ENCODE measurements around the gene DNAH6. TPM values are rescaled to one million over a fixed set of nuclear protein-coding genes. Genes with fewer than 3 reads are reported as not detected.

Gene DNAH6
- total RNA-seq, 4 donors from 2014 or later = 0.04 to 0.67 (median 0.27) TPM

- H3K27me3 ChIP-seq = no peaks in the 10 kb centered on the region
- no peak for ATAC-seq
- H3K4me3 ChIP-seq = no peak overlapping the region
- H3K9me3 ChIP-seq = peaks cover 0 to 24% (median 1%) of the 10 kb centered on the region in 3 donors
- TF ChIP-seq POLR2AphosphoS5 (IDR thresholded peaks at IDR 0.05) (no peak), EP300 (IDR thresholded peaks at IDR 0.05) (no peak), POLR2A (IDR thresholded peaks at IDR 0.05) (no peak)
- TF ChIP-seq, protein P1, sequence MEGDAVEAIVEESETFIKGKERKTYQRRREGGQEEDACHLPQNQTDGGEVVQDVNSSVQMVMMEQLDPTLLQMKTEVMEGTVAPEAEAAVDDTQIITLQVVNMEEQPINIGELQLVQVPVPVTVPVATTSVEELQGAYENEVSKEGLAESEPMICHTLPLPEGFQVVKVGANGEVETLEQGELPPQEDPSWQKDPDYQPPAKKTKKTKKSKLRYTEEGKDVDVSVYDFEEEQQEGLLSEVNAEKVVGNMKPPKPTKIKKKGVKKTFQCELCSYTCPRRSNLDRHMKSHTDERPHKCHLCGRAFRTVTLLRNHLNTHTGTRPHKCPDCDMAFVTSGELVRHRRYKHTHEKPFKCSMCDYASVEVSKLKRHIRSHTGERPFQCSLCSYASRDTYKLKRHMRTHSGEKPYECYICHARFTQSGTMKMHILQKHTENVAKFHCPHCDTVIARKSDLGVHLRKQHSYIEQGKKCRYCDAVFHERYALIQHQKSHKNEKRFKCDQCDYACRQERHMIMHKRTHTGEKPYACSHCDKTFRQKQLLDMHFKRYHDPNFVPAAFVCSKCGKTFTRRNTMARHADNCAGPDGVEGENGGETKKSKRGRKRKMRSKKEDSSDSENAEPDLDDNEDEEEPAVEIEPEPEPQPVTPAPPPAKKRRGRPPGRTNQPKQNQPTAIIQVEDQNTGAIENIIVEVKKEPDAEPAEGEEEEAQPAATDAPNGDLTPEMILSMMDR (IDR thresholded peaks at IDR 0.05) = no peak
- no peak overlapping the region for H3K27ac ChIP-seq
- H3K4me1 ChIP-seq = no peaks in the 10 kb centered on the region
- no peaks in the 10 kb centered on the region for H3K36me3 ChIP-seq
Measured at GRCh38 chr2:84559838-84560237, 43.5 kb downstream of the DNAH6 start.

DNA sequence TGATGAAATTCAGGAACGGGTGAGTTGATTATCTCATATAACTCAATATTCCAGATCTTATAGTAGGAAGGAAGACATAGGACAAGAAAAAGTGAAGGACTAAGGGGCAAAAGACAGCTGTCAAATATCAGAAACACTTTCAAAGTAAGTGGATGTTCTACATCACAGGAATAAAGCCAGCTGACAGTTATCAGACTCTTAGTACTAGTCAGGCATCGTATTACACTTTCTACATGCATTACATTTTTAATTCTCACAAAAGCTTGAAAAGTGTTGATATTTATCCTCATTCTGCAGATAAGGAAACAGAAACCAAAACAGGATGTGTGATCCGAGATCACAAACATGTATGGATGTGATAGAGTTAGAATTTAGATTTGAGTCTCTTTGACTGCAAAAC is 63.4 kb downstream of the DNAH6 start:
- TF ChIP-seq POLR2AphosphoS5 (IDR thresholded peaks at IDR 0.05) (no peak), POLR2A (IDR thresholded peaks at IDR 0.05) (no peak), EP300 (IDR thresholded peaks at IDR 0.05) (no peak)
- TF ChIP-seq, protein P1 (IDR thresholded peaks at IDR 0.05) = no peak
- Histone ChIP-seq H3K36me3 (no peaks in the 10 kb centered on the region), H3K9me3 (no peaks in the 10 kb centered on the region), H3K4me1 (no peaks in the 10 kb centered on the region), H3K27ac (no peak overlapping the region), H3K27me3 (no peaks in the 10 kb centered on the region), H3K4me3 (no peak overlapping the region)
- no peak for ATAC-seq
- WGBS, 2 donors (ENCODE audit: low coverage in 1 of 2) = 34 to 35% methylated on average over 3 of the region's 3 CpGs

DNA sequence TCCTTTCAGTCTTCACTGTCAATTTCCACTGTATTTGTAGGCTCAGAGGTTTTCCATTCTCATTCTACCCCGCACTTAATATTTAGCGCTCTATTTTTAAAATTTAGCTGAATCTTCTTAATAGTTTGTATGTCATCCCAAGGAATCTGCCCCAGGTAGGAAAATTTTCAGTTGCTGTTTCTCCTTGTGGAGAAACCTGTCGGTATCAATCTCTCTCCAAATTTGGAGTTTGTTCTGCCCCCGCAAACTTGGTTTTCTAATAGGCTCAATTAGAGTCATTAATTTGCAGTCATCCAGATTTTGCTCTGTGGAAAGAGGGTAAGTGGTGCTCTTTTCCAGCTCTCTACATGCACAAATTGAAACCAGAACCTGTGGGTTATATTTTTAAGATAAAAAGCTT is 87.6 kb downstream of the DNAH6 start:
- ATAC-seq = no peak
- H3K9me3 ChIP-seq = no peaks in the 10 kb centered on the region
- 81 to 91% methylated on average over 3 to 4 of the region's 4 CpGs for WGBS, 2 donors (ENCODE audit: low coverage in 1 of 2)
- no peak overlapping the region for H3K27ac ChIP-seq
- H3K27me3 ChIP-seq = no peaks in the 10 kb centered on the region
- no peak for TF ChIP-seq EP300 (IDR thresholded peaks at IDR 0.05)
- TF ChIP-seq, protein P1 (IDR thresholded peaks at IDR 0.05) = no peak
- TF ChIP-seq POLR2AphosphoS5 (IDR thresholded peaks at IDR 0.05) = no peak
- no peak for TF ChIP-seq POLR2A (IDR thresholded peaks at IDR 0.05)
- no peaks in the 10 kb centered on the region for H3K4me1 ChIP-seq
- H3K4me3 ChIP-seq = no peak overlapping the region
- no peaks in the 10 kb centered on the region for H3K36me3 ChIP-seq

GRCh38 chr2:84613082-84613481 is 96.8 kb downstream of the DNAH6 start:
- H3K9me3 ChIP-seq = no peaks in the 10 kb centered on the region
- H3K36me3 ChIP-seq = no peaks in the 10 kb centered on the region
- no peaks in the 10 kb centered on the region for H3K4me1 ChIP-seq
- 67 to 100% methylated on average over 2 of the region's 2 CpGs for WGBS, 2 donors (ENCODE audit: low coverage in 1 of 2)
- H3K27me3 ChIP-seq = no peaks in the 10 kb centered on the region
- ATAC-seq = no peak
- no peak overlapping the region for H3K4me3 ChIP-seq
- TF ChIP-seq POLR2A (IDR thresholded peaks at IDR 0.05) (no peak), EP300 (IDR thresholded peaks at IDR 0.05) (no peak), POLR2AphosphoS5 (IDR thresholded peaks at IDR 0.05) (no peak)
- TF ChIP-seq, protein P1 (IDR thresholded peaks at IDR 0.05) = no peak
- no peak overlapping the region for H3K27ac ChIP-seq

- ATAC-seq = no peak
- no peak overlapping the region for H3K27ac ChIP-seq
Measured at GRCh38 chr2:84619794-84620371, 103.6 kb downstream of the DNAH6 start.

More at GRCh38 chr2:84619794-84620371, 103.6 kb downstream of the DNAH6 start:
- Histone ChIP-seq H3K27me3 (no peaks in the 10 kb centered on the region), H3K36me3 (no peaks in the 10 kb centered on the region), H3K4me3 (no peak overlapping the region), H3K4me1 (no peaks in the 10 kb centered on the region), H3K9me3 (no peaks in the 10 kb centered on the region)
- TF ChIP-seq POLR2A (IDR thresholded peaks at IDR 0.05) = no peak
- TF ChIP-seq EP300 (IDR thresholded peaks at IDR 0.05) = no peak
- TF ChIP-seq, protein P1 (IDR thresholded peaks at IDR 0.05) = no peak
- TF ChIP-seq POLR2AphosphoS5 (IDR thresholded peaks at IDR 0.05) = no peak
- WGBS, 2 donors (ENCODE audit: low coverage in 1 of 2) = 76 to 77% methylated on average over 3 to 4 of the region's 4 CpGs

Data from gastroesophageal sphincter (tissue), 4 donors.